UCSD-AML1 (cell line): ENCODE measurements around the gene TPRN.

Source experiments
- DNase-seq: peaks from one replicate; lab custom pipeline; 2025; ENCODE audit not compliant: unreplicated experiment; lab: John Stamatoyannopoulos, UW

TPRN gene

DNA sequence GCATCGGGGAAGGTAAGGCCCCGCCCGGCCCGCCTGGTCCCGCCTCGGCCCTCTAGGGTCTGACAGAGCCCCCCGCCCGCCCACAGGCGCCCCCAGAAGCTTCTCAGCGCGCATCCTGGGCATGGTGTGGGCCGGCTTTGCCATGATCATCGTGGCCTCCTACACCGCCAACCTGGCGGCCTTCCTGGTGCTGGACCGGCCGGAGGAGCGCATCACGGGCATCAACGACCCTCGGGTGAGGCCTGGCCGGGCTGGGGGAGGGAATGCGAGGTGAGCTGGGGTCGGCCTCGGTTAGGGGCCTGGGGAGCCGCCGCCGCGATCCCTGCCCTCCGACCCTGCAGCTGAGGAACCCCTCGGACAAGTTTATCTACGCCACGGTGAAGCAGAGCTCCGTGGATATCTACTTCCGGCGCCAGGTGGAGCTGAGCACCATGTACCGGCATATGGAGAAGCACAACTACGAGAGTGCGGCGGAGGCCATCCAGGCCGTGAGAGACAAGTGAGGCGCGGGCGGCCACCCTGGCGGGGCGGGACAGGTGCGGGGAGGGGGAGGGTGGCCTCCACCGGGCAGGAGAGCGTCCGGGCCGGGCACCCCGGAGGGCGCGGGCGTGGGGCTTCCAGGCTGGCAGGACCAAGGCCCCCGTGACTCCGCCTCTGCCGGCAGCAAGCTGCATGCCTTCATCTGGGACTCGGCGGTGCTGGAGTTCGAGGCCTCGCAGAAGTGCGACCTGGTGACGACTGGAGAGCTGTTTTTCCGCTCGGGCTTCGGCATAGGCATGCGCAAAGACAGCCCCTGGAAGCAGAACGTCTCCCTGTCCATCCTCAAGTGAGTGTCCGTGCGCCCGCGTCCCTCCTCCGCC is 37.8 kb downstream of the TPRN start:
- no peak for DNase-seq

GRCh38 chr9:137161558-137162486 is 38.7 kb downstream of the TPRN start:
- DNase-seq = no peak

DNA sequence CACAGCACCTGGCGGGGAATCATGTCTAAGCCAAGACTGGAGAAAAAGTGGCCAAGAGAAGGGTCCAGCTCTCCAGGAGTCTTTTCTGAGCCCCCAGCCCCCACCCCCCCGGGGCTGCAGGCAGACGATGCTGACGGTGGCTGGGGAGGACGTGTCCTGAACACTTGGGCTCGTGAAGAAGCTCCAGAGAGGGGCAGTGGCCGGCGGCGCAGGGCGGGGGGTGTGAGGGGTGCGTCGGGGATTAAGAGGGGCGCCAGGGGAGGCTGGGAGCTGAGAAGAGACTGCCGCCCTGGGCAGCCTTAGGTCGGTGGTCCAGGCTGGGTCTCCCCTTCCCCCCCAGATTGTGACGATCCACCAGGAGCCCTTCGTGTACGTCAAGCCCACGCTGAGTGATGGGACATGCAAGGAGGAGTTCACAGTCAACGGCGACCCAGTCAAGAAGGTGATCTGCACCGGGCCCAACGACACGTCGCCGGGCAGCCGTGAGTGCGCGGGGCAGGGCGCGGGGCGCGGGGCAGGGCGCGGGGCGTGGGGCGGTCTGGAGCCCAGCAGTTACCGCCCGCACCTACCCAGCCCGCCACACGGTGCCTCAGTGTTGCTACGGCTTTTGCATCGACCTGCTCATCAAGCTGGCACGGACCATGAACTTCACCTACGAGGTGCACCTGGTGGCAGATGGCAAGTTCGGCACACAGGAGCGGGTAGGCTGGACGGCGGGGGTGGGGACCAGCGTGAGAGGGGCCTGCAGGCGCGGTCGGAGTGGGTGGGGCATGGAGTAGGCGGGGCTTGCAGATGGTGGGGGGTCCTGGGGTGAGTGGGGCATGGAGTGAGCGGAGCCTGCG is 39.6 kb downstream of the TPRN start:
- no peak for DNase-seq

GRCh38 chr9:137160054-137160425 is 40.5 kb downstream of the TPRN start:
- DNase-seq = no peak

DNA sequence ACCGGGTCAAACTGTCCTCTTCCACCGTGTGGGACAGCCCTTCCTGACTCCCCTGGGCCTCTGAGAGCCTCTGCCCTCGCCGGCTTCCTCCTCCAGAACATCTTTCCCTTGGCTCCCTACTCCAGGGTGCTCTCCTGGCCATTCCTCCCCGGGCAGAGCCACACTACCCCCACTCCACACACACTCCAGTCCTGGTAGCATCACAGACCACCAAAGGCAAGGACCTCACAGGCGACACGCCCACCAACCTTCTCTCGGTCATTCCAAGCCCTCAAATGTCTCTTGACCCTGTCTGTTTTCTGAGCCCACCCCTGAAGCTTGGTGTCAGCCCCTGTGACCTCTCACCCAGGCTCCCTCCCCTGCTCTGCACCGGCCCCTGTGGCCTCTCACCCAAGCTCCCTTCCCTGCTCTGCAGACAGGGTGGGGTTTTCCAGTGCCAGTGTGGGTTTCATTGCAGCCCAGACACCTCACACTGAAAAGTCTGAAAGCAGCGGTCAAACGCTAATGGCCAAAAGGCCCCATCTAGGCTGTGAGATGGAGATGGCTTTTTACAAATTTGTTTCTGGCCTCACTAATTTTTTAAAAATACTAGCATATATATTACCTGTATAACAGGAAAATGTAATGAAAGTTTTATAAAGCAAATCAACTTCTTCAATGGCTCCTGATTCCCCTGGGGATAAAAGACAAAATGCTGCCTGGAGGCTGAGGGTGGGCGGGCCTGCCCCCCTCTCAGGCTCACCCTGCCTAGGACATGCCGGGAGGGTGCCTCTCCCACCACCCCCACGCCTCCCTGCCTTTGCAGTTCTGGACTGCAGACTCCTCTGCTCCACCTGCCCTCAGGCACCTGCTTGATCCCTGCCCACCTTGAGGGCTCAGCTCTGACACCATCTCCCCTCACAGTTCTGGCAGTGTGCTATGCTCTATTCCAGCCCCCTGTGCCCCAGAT is 41.2 kb downstream of the TPRN start:
- no peak for DNase-seq

DNA sequence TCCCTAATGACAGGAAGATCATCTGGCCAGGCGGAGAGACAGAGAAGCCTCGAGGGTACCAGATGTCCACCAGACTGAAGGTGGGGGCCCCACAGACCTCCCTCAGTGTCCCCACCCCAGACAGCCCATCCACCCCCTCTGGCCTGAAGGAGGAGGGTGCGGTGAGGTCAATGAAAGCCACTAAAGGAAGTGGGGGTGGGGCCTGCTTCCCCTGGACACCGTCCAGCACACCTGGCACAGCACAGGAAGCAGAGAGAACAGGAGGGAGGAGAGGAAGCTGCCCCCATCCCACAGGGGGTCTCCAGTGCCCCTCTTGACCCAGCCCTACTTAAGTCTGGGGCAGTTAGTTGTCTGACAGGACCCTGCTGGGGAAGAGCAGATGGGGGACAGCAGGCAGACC is 41.9 kb downstream of the TPRN start:
- DNase-seq = no peak

DNA sequence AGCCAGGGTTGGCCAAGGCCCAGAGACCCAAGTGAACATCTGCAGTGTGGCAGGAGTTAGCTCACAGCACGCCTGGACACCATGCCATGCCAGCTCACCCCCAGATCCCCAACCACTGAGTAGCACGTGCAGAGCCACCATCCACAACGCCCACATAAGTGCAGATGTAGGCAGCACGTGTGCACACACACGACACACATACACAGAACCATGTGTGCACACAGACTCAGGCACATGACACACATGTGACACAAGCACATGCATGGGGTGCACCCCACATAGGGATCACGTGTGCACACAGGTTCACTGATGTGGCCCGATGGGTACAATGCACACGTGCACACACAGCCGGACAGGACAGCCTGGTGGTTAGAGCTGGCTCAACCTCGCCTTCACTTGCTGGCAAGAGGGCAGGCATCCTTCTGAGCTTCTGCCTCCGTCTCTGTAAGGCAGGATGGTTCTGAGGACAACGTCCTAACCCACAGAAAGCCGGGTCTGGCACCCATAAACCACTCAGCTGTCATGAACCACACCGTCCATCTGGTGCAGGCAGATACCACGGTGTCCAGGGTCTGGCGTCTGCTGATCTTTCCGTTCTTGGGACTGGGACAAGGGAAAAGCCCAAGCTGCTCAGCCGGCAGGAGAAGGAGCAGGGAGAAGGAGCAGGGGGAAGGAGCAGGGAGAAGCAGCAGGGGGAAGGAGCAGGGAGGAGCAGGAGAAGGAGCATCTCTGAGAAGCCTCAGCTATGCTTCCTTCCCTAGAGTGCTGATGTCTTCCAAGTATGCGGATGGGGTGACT is 42.7 kb downstream of the TPRN start:
- no peak for DNase-seq

DNA sequence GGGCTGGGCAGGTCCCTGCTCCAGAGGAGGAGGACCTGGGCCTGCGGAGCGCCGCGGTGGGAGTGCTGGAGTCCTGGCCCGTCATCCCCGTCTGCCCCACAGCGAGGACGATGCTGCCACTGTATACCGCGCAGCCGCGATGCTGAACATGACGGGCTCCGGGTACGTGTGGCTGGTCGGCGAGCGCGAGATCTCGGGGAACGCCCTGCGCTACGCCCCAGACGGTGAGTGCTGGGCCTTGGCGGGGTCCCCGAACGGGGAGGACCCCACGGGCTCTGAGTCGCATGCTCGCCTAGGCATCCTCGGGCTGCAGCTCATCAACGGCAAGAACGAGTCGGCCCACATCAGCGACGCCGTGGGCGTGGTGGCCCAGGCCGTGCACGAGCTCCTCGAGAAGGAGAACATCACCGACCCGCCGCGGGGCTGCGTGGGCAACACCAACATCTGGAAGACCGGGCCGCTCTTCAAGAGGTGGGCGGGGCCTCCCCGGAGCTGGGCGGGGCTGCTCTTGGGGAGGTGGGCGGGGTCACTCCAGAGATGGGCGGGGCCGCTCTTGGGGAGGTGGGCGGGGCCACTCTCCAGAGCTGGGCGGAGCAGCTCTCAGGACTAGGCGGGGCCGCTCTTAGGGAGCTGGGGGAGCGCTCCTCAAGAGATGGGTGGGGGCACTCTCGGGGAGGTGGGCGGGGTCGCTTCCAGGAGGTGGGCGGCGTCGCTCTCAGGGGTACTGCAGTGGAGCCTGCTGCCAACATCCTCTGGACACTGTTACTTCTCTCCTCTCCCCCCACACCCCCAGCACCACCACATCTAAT is 43.8 kb downstream of the TPRN start:
- DNase-seq = no peak

- DNase-seq = no peak
Observed at GRCh38 chr9:137152844-137153405, 47.6 kb downstream of the TPRN start.

DNA sequence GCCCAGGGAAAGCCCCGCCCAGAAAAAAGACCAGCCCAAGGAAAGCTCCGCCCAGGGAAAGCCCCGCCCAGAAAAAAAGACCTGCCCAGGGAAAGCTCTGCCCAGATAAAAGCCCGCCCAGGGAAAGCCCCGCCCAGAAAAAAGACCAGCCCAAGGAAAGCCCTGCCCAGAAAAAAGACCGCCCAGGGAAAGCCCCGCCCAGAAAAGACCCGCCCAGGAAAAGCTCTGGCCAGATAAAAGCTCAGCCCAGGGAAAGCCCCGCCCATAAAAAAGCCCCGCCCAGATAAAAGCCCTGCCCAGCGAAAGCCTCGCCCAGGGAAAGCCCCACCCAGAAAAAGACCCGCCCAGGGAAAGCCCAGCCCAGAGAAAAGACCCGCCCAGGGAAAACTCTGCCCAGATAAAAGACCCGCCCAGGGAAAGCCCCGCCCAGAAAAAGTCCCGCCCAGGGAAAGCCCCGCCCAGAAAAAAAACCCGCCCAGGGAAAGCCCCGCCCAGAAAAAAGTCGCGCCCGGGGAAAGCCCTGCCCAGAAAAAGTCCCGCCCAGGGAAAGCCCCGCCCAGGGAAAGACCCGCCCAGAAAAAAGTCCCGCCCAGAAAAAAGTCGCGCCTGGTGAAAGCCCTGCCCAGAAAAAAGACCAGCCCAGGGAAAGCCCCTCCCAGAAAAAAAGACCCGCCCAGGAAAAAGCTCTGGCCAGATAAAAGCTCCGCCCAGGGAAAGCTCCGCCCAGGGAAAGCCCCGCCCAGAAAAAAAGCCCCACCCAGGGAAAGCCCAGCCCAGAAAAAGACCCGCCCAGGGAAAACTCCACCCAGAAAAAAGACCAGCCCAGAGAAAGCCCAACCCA is 49.7 kb downstream of the TPRN start:
- peak; percentile 94 for DNase-seq

DNA sequence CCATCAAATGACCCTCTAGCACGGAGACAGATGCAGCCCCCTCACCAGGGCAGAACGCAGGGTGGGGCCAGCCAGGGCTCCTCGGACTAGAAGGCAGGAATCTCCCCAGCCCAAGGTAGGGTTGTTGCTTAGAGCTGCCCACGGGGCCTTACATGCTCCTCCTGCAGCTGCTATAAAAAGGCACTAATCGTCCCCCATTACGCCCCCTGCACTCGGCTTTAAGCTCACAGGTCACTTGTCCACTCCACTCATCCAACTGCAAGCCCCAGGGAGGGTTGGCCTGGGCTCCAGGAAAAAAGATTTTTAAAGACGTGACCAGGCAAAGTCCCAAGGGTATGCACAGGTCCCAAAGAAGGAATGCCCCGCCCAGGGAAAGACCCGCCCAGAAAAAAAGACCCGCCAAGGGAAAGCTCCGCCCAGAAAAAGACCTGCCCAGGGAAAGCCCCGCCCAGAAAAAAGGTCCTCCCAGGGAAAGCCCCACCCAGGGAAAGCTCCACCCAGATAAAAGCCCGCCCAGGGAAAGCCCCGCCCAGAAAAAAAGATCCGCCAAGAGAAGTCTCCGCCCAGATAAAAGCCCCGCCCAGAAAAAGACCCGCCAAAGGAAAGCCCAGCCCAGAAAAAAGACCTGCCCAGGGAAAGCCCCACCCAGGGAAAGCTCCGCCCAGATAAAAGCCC is 50.5 kb downstream of the TPRN start:
- no peak for DNase-seq

DNA sequence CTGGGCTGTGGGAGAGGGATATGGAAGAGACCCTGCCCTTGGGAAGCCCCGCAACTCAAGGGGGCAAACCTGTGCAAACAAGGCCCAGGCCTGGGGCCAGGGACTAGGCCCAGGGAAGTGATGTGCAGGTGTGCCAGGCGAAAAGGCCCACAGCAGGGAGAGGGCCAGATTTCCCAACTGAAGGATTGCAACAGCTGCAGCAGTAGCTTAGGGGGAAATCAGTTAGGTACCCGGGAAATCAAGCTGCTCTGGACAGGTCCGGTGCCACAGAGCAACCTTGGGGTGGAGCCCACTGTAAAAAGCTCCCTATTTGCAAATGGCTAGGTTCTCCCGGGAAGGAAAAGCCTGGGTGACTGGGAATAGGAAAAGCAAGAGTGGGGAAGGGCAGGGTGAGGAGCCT is 51.2 kb downstream of the TPRN start:
- no peak for DNase-seq

GRCh38 chr9:137148661-137149060 is 51.9 kb downstream of the TPRN start:
- no peak for DNase-seq

DNA sequence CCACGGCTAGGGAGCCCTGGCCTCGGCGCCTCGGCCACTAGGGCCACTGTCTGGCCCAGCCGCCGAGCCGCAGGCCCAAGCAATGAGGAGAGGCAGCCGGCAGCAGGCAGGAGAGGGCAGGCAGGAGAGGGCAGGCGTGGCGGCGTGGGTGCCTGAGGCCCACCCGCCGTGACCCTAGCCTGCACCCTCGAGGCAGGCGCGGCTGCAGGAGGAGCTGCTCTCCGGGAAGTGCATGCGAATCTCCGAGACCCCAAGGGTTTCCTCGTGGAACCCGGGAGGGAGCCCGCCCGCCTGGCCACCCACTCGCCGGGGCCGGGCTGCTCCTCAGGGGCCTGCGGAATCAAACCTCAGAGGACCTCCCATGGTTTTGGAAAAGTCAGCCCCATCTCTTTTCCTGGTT is 52.3 kb downstream of the TPRN start:
- no peak for DNase-seq

- no peak for DNase-seq
Observed at GRCh38 chr9:137147793-137148160, 52.8 kb downstream of the TPRN start.

- no peak for DNase-seq
Observed at GRCh38 chr9:137147091-137147792, 53.3 kb downstream of the TPRN start.
